ENCODE measurements around the gene HIPK2. TPM values are rescaled to one million over a fixed set of nuclear protein-coding genes. Genes with fewer than 3 reads are reported as not detected.

HIPK2 gene
- total RNA-seq, 1 experiment from 2014 or later, result 3.6 TPM

DNA sequence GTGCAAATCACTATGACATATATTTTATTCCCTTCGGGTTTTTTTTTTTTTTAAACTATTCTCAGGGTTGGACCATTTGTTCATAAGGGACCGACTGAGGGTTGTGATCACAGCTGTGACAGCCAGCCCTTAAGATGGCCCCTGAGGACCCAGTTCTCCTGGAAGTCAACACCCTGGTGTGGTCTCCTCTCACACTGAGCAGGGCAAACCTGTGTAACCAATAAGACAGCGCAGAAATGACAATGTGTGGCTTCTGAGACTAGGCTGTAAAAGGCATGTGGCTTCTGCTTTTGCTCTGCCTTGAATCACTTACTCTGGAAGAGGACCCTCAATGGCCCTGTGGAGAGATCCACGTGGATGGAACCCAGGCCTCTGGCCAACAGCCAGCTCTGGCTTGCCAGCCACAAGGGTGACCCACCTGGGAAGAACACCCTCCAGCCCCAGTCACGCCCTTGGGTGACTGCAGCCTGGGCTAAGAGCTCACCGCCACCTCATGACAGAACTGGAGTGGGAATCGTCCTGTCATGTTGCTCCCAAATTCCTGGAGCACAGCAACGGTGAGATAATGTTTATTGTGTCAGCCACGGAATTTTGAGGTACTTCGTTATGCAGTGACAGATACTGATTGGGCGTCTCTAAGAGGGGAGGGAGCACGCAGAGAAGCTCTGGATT lies 127.2 kb downstream of the HIPK2 start:
- DNase-seq (ENCODE audit: low spot score), result peak; percentile 44

DNA sequence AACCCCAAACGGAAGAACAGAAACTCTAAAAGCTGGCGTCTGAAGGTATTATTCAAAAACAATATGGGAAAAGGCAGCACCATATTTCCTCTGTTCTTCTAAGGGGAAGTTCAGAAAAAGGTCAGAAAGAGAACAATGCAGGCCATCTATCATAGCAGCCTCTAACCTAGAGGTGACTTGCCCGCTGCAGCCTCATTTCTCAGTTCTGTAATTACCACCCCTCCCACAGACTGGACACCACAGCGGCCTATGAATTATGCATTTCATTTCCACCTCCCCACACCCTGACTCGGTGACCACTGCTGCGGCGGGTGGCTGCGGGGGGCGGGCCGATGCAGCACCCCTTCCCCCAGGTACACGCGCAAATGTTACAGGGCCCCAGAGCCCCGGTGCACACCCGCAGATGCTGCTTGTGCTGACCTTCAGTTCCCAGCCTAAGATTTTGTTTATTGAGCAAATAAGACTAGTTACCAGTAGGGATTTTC lies 128.8 kb downstream of the HIPK2 start:
- DNase-seq (ENCODE audit: low spot score), result no peak

- no peak for DNase-seq (ENCODE audit: low spot score)
Measured at GRCh38 chr7:139648391-139648861, 129.4 kb downstream of the HIPK2 start.

DNA sequence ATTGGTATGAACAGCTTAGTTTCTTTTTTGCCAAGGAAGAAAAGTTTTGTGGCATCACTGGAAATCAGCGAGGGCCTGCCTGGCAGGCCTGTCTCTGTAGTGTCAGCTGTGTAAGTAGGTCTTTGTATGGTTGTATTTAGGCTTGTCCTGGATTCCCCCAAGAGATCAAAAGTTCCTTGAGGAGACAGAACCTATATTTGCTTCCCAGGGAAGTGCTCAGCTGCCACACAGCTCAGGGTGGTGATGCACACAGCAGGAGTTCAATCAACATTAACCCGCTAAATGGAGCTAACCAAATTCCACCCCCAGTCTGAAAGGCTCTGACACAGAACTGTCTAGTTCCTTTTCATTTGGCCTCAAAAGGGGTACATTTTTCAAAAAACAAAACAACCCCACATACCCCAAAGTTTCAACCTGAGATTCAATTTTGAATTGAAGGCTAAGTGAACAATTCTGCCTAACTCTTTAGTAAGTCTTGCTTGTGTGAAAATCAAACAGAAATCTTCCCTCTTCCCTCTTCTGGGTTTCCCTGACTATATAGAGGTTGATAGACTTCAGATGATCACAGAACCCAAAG lies 129.9 kb downstream of the HIPK2 start:
- no peak for DNase-seq (ENCODE audit: low spot score)

- no peak for DNase-seq (ENCODE audit: low spot score)
Measured at GRCh38 chr7:139647085-139647484, 130.7 kb downstream of the HIPK2 start.

DNA sequence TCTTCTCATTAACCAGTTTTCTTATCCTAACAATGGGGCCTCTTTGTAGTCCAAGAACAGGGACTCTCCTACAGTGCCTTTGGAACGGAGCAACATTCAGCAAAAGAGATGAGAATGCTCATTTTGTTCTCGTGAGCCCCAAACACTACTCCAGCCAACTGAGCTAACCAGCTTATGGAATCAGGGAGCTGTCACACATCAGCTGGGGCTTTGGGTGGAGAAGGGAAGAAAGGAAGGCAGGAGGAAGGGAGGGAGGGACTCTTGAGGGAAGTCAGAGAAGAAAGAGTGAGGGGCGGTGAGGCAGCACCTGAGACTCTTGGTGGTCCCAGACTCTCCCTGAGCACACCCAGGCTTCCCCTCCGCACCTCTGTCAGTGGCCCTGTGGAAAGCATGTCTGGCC lies 131.2 kb downstream of the HIPK2 start:
- no peak for DNase-seq (ENCODE audit: low spot score)

DNA sequence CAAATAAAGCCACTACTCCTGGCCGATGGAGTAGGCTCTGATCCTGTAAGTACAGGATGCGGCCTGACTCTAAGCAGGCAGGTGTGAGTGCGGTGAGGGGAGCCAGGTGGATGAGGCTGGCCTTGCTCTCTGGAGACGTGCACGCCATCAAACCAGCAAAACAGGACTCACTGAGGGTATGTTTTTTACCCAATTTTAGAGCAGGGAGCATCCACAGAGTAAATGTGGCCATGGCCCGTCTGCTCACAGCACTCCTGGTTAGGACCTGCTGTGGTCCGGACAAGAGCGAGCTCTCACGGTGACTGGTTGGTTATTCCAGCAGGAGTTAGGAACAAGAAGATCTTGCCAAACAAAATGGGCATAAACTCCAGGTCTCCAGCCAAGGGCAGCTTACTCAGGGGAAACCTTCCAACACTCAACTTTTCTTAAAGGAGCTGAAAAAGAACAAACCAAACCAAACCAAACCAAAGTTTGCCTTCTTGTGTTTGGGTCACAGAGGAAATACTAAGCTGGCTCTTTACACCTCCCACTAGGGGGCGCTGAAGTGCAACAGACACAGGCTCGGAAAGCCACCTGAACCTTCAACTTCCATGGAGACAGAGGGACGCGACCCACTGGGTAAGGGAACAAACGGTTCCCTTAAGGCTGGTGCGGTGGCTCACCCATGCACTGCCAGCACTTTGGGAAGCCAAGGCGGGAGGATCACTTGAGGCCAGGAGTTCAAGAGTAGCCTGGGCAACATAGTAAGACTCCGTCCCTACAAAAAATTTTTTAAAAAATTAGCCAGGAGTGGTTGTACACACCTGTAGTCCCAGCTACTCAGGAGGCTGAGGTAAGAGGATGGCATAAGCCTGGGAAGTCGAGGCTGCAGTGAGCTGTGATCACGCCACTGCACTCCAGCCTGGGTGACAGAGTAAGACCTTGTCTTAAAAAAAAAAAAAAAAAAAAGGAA lies 131.9 kb downstream of the HIPK2 start:
- DNase-seq (ENCODE audit: low spot score), result peak; percentile 65

DNA sequence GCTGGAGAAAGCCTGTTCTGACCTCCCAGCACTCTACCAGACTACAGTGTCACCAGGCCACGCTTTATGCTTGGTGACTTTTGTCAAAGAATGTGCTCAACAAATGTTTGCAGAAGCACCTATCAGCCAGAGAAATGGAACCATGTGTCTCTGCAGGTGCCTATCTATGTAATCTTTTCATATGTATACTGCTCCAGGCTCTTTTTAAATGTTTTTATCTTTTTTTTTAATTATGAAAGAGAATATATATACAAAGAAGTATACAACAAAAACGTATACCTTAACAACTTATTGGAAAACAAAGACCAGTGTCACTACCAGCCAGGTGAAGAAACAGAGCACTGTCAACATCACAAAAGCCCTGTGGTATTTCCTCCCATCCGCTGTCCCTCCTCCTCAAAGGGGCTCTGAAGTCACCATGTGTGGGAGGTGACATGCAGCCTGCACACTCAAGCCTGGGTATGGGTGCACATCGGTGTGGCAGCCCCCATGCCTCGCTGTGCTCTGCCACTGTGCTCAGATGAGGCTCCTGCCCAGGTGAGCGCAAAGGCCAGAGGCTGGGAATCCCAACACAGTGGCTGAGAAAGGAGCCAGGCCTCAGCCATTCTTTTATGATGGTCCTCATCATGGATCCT lies 133.7 kb downstream of the HIPK2 start:
- DNase-seq (ENCODE audit: low spot score), result no peak

DNA sequence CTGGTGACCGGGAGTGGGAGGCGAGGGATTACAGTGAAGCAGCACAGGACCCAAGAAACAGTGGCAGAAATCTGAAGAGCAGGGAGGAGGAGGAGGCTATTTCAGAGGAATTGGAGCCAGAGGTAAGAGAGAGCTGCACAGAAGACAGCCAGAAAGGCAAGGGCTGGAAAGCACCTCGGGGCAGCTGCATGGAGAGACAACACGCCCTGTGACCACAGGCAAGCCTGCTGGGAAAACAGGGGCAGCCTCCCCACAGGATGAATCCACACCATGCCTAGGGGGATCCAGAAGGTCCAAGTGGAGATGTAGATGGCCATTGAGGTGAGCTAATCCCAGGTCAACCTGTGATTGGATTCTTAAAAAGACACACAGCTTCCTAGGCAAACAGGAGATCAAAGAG lies 135.5 kb downstream of the HIPK2 start:
- DNase-seq (ENCODE audit: low spot score), result no peak

- no peak for DNase-seq (ENCODE audit: low spot score)
Measured at GRCh38 chr7:139641337-139641992, 136.3 kb downstream of the HIPK2 start.

- no peak for DNase-seq (ENCODE audit: low spot score)
Measured at GRCh38 chr7:139640681-139641080, 137.1 kb downstream of the HIPK2 start.

GRCh38 chr7:139639563-139639962 lies 138.2 kb downstream of the HIPK2 start:
- DNase-seq (ENCODE audit: low spot score), result no peak

- DNase-seq (ENCODE audit: low spot score), result no peak
Measured at GRCh38 chr7:139635526-139636302, 142.1 kb downstream of the HIPK2 start.

GRCh38 chr7:139634087-139634486 lies 143.7 kb downstream of the HIPK2 start:
- no peak for DNase-seq (ENCODE audit: low spot score)

GRCh38 chr7:139631520-139632031 lies 146.2 kb downstream of the HIPK2 start:
- no peak for DNase-seq (ENCODE audit: low spot score)

DNA sequence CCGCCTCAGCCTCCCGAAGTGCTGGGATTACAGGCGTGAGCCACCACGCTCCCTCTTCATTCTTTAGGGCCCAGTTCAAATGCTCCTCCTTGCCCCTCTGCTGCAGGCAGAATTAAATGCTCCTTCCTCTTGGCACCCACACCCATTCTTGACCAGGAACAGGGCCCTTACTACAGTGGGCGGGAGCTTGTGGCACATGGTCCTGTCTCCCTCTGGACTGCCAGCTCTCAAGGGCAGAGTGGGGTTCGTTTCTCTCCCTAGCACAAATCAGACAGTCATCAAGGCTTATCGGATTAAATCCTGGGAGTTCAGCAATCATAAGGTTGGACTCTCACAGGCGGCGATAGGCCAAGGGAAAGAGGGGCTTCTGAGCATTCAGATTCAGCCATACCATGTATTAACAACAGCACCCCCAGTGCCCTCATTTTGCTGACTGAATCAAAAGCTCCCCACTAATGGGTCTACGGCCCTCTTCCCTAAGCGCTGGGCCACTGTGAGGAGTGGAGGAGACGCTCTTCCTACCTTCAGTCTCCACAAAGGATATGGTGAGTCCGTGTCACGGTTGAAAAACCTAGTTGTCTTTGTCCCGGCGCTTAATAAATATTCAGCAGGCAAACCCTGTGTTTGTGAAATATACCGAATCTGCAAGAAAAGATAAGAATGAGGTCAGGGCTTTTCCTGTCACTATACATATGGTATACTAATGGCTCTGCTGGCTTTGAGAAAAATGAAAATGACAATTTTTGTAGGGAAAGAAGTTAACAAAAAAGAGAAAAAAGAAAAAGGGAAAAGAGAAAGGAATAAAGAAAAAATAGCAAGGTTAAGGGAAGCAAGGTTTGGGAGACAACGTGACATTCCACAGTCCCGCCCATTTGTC lies 146.9 kb downstream of the HIPK2 start:
- DNase-seq (ENCODE audit: low spot score), result no peak

- no peak for DNase-seq (ENCODE audit: low spot score)
Measured at GRCh38 chr7:139629392-139630082, 148.3 kb downstream of the HIPK2 start.

DNA sequence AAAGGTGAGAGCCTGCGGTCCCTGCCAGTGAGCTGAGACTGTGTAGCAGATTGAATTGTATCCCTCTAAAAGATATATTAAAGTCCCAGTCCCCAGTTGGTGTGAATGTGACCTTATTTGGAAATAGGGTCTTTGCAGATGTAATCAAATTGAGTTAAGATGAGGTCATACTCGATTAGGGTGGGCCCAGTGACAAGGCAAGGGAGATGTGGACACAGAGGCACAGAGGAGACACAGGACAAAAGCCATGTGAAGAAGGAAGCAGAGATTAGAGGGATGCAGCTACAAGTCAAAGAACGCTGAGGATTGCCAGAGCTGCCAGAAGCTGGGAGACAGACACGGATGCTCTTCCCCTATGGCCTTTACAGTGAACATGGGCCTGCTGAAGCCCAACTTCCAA lies 150.0 kb downstream of the HIPK2 start:
- DNase-seq (ENCODE audit: low spot score), result no peak

DNA sequence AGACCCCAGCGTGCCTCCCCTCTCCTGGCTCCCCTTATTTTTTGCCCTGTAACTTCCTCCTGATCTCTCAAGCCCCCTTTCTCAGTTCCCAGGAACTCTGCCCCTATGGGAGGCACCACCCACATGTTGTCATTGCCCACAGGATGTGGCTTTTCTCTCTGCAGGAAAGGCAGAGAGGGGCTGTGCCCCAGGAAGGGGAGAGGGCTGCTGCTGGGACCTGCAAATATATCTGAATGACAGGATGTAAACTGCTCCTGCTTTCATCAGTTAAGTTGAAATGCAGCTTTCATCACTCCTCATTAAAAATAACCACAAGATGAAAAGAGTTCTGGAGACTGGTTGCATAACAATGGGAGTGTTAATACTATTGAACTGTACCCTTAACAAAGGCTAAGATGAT lies 151.0 kb downstream of the HIPK2 start:
- peak; percentile 9 for DNase-seq (ENCODE audit: low spot score)
